DND-41 (cell line): ENCODE measurements around the gene ECPAS.

Experiments
- CTCF ChIP-seq: IDR thresholded peaks from 2 replicates; pipeline ENCODE4 v1.5.1; 2012; ENCODE audit warnings: borderline replicate concordance, low read length, moderate library complexity, mild to moderate bottlenecking; ENCODE audit not compliant: poor library complexity, severe bottlenecking; ENCODE audit errors: extremely low read depth
- EZH2 ChIP-seq: IDR thresholded peaks from 3 replicates; pipeline ENCODE4 v1.6.1; 2012; ENCODE audit warnings: borderline replicate concordance, low read depth, mild to moderate bottlenecking, moderate library complexity, low read length, inconsistent platforms; ENCODE audit not compliant: severe bottlenecking

- TF ChIP-seq CTCF (no peak), EZH2 (no peak)
Measured at GRCh38 chr9:111483858-111484571, at the start of gene ECPAS.
